Fibroblast of lung (primary cell): ENCODE results near the gene TMEM240. TPM values are rescaled to one million over a fixed set of nuclear protein-coding genes. Genes with fewer than 3 reads are reported as not detected.

Experiments used
- DNase-seq, 2 donors: peaks; one replicate each; pipeline versions ENCODE4 v3.0.0 to v3.0.0-alpha.2; 2010; ENCODE audit warnings: low read depth in 2 of 2
- H2AFZ ChIP-seq: 2 replicates; pipeline ENCODE4 v1.5.1; 2012; ENCODE audit warnings: low read length, control low read depth, inconsistent platforms
- H3K27ac ChIP-seq: 2 replicates; pipeline ENCODE4 v1.5.1; 2011; ENCODE audit warnings: low read length, control low read depth; ENCODE audit not compliant: insufficient read depth
- H3K27me3 ChIP-seq: 2 replicates; pipeline ENCODE4 v1.5.1; 2011; ENCODE audit warnings: mild to moderate bottlenecking, low read length; ENCODE audit not compliant: control insufficient read depth, insufficient read depth
- H3K36me3 ChIP-seq: 2 replicates; pipeline ENCODE4 v1.5.1; 2011; ENCODE audit warnings: low read length; ENCODE audit not compliant: control insufficient read depth, insufficient read depth
- H3K4me1 ChIP-seq: 2 replicates; pipeline ENCODE4 v1.5.1; 2011; ENCODE audit warnings: low read length; ENCODE audit not compliant: control insufficient read depth, insufficient read depth; ENCODE audit errors: extremely low read depth
- H3K4me2 ChIP-seq: 2 replicates; pipeline ENCODE4 v1.5.1; 2011; ENCODE audit warnings: low read length, control low read depth; ENCODE audit not compliant: insufficient read depth; ENCODE audit errors: extremely low read depth
- H3K4me3 ChIP-seq, 4 experiments: fragments of 200-600 bp in 1 of 4; sonication (generic) in 1 of 4; replicated peaks in 1 of 4; 2 replicates each; pipeline ENCODE4 v1.5.1; 2011 to 2016; ENCODE audit warnings: low read length in 4 of 4, low read depth in 3 of 4, mild to moderate bottlenecking in 3 of 4, control low read depth in 2 of 4, inconsistent platforms in 1 of 4, mixed read lengths in 1 of 4; ENCODE audit not compliant: insufficient read depth in 1 of 4; ENCODE audit errors: control extremely low read depth in 1 of 4
- H3K79me2 ChIP-seq: 2 replicates; pipeline ENCODE4 v1.5.1; 2012; ENCODE audit warnings: mild to moderate bottlenecking, low read length, inconsistent platforms; ENCODE audit not compliant: control insufficient read depth, insufficient read depth
- H3K9ac ChIP-seq: 2 replicates; pipeline ENCODE4 v1.5.1; 2011; ENCODE audit warnings: mild to moderate bottlenecking, low read length, control low read depth; ENCODE audit not compliant: insufficient read depth
- H3K9me3 ChIP-seq: 2 replicates; pipeline ENCODE4 v1.5.1; 2012; ENCODE audit warnings: low read depth, low read length; ENCODE audit not compliant: control insufficient read depth, insufficient read depth
- H4K20me1 ChIP-seq: 2 replicates; pipeline ENCODE4 v1.5.1; 2011; ENCODE audit warnings: low read length; ENCODE audit not compliant: control insufficient read depth, insufficient read depth; ENCODE audit errors: extremely low read depth
- EZH2 ChIP-seq: IDR thresholded peaks from 2 replicates; pipeline ENCODE4 v1.5.1; 2012; ENCODE audit warnings: low read length, control low read depth, mild to moderate bottlenecking; ENCODE audit errors: missing control alignments
- polyA plus RNA-seq, 2 donors: library from polyadenylated mRNA; depleted of rRNA in 1 of 2; stranded (reverse) in 1 of 2; unstranded in 1 of 2; fragments of >200 nt; gene quantifications; 2 replicates each; pipeline ENCODE4 v1.2.1, GENCODE V29; 2011 to 2012; ENCODE audit warnings: missing spikeins in 1 of 2
- total RNA-seq: library from RNA; depleted of rRNA; stranded (reverse); fragments of >200 nt; gene quantifications from 2 replicates; pipeline ENCODE4 v1.2.1, GENCODE V29; 2014
- TF ChIP-seq, protein P1 (sequence below), 2 donors: IDR thresholded peaks in 1 of 2; conservative IDR thresholded peaks in 1 of 2; 1 replicate in 1 of 2; 2 replicates in 1 of 2; pipeline ENCODE4 v1.5.1; 2011 to 2012; ENCODE audit warnings: low read length in 2 of 2, control low read depth in 1 of 2, inconsistent platforms in 1 of 2, low read depth in 1 of 2, mild to moderate bottlenecking in 1 of 2

Gene TMEM240
- total and polyA plus RNA-seq, 2 donors (not counting 1 experiment from before 2014, with no cell fraction given): 1.4 to 5.4 TPM

DNA sequence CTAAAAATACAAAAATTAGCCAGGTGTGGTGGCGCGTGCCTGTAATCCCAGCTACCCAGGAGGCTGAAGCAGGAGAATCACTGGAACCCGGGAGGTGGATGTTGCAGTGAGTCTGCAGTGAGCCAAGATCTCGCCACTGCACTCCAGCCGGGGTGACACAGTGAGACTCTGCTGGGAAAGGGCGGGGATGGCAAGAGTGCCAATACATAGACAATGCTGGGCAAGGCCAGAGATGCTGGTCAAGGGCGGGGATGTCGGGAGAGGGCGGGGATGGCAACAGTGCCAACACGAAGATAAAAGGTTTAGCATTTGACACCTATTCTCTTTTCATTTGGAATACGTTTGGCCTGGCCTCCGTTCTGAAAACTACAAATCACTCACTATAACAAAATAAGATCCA, 23.3 kb upstream of the TMEM240 start:
- peaks cover 18% of the 10 kb centered on the region for H3K36me3 ChIP-seq
- H3K79me2 ChIP-seq: peaks cover 69% of the 10 kb centered on the region
- H3K4me3 ChIP-seq: no peak overlapping the region
- H3K4me1 ChIP-seq: peaks cover 19% of the 10 kb centered on the region
- no peak overlapping the region for H3K27ac ChIP-seq
- no peak for TF ChIP-seq EZH2
- TF ChIP-seq, protein P1, sequence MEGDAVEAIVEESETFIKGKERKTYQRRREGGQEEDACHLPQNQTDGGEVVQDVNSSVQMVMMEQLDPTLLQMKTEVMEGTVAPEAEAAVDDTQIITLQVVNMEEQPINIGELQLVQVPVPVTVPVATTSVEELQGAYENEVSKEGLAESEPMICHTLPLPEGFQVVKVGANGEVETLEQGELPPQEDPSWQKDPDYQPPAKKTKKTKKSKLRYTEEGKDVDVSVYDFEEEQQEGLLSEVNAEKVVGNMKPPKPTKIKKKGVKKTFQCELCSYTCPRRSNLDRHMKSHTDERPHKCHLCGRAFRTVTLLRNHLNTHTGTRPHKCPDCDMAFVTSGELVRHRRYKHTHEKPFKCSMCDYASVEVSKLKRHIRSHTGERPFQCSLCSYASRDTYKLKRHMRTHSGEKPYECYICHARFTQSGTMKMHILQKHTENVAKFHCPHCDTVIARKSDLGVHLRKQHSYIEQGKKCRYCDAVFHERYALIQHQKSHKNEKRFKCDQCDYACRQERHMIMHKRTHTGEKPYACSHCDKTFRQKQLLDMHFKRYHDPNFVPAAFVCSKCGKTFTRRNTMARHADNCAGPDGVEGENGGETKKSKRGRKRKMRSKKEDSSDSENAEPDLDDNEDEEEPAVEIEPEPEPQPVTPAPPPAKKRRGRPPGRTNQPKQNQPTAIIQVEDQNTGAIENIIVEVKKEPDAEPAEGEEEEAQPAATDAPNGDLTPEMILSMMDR (conservative IDR thresholded peaks at IDR 0.05 in 1 of 2, IDR thresholded peaks at IDR 0.05 in 1 of 2; ENCODE audit: low read depth in 1 of 2, low read length in 2 of 2): no peak
- no peaks in the 10 kb centered on the region for H3K27me3 ChIP-seq
- no peak overlapping the region for H3K9ac ChIP-seq
- DNase-seq: no peak
- H2AFZ ChIP-seq: no peak overlapping the region
- no peaks in the 10 kb centered on the region for H3K9me3 ChIP-seq
- H3K4me2 ChIP-seq: no peak overlapping the region
- H4K20me1 ChIP-seq: peaks cover 1% of the 10 kb centered on the region

DNA sequence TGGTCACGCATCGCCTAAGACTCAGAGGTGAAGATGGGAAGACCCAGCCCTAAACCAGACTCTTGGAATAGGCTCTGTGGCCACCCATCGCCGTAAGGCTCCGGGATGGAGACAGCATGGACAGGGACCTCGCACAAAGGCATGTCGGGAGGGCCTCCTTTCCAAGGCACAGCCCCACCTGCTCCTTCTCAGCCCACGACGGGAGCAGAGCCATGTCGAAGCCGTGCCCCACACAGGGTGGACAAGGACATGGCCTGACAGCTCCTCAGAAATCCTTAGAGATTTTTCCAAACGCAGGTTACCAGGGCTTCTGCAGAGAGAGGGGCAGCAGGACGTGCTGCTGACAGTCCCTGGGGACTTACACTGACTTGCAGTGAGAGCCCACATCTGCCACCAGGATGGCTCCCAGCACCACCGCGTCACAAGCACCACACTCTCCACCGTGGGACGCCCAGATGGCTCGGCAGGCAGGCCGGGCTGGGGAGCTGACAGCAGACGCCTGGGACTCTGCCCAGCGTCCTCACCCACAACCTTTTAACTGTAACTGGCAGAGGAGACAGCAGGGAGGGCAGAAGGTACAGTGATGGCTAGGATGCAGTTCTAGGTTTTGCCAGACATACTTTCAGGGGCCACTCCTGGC, 22.3 kb upstream of the TMEM240 start:
- no peak for TF ChIP-seq EZH2
- TF ChIP-seq, protein P1 (conservative IDR thresholded peaks at IDR 0.05 in 1 of 2, IDR thresholded peaks at IDR 0.05 in 1 of 2; ENCODE audit: low read depth in 1 of 2, low read length in 2 of 2): no peak
- H3K27ac ChIP-seq: peak overlapping the region; percentile 74
- H3K27me3 ChIP-seq: no peaks in the 10 kb centered on the region
- H3K36me3 ChIP-seq: peaks cover 18% of the 10 kb centered on the region
- H4K20me1 ChIP-seq: peaks cover 1% of the 10 kb centered on the region
- H3K4me3 ChIP-seq: no peak overlapping the region
- no peaks in the 10 kb centered on the region for H3K9me3 ChIP-seq
- H3K79me2 ChIP-seq: peaks cover 59% of the 10 kb centered on the region
- no peak for DNase-seq
- H3K4me2 ChIP-seq: no peak overlapping the region
- peaks cover 19% of the 10 kb centered on the region for H3K4me1 ChIP-seq
- H3K9ac ChIP-seq: peak overlapping the region; percentile 58
- no peak overlapping the region for H2AFZ ChIP-seq

DNA sequence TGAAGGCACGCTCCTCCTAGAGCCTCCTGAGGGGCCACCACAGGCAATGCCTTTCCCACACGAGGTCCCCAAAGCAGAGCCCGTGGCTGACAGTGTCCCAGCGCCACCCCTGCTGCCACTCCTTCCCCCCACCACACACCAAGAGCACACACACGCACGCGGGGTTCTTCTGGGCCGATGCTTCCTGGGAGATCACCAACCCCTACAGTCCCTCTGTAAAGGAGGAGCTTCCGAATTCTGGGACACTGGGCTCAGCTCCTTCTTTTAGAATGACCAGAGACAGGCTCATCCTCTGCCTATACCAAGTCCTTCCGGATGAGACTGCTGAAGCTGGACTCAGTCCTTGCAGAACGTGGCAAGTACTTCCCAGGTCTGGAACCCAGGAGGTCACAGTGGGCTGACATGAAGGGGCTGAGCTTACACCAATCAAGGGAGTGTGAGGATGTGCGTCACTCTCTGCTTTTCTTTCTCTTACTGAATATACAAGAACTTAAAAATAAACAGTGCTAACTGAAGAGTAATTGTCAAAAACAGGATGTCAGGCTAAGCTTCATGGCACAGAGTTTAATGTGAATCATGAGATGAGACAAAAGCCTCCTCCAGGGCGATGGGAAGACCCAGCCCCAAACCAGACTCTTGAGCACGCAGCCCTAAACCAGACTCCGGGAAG, 21.5 kb upstream of the TMEM240 start:
- DNase-seq: no peak
- H3K4me2 ChIP-seq: no peak overlapping the region
- peaks cover 19% of the 10 kb centered on the region for H3K4me1 ChIP-seq
- no peak overlapping the region for H3K4me3 ChIP-seq
- peak overlapping the region; percentile 74 for H3K27ac ChIP-seq
- peak overlapping the region; percentile 58 for H3K9ac ChIP-seq
- H3K36me3 ChIP-seq: peaks cover 18% of the 10 kb centered on the region
- TF ChIP-seq, protein P1 (conservative IDR thresholded peaks at IDR 0.05 in 1 of 2, IDR thresholded peaks at IDR 0.05 in 1 of 2; ENCODE audit: low read depth in 1 of 2, low read length in 2 of 2): no peak
- no peak for TF ChIP-seq EZH2
- no peaks in the 10 kb centered on the region for H3K27me3 ChIP-seq
- H3K79me2 ChIP-seq: peaks cover 51% of the 10 kb centered on the region
- H4K20me1 ChIP-seq: peaks cover 1% of the 10 kb centered on the region
- no peak overlapping the region for H2AFZ ChIP-seq
- H3K9me3 ChIP-seq: no peaks in the 10 kb centered on the region
